RWPE2 (cell line): ENCODE measurements around the gene PAGE3.

ENCODE experiments used
- ATAC-seq: fragments of 200-7000 bp; cut with Tn5 transposase; 3 replicates; pipeline ENCODE4 v1.9.1; 2021; ENCODE audit warnings: low read depth
- DNase-seq: peaks from one replicate; pipeline ENCODE4 v3.0.0-alpha.2; 2020; ENCODE audit warnings: low spot score
- H3K27ac ChIP-seq: fragments of 450-650 bp; 2 replicates; pipeline ENCODE4 v1.5.1; 2017; ENCODE audit warnings: mild to moderate bottlenecking; ENCODE audit not compliant: poor library complexity, severe bottlenecking
- H3K27me3 ChIP-seq: fragments of 250-450 bp; sonication (Bioruptor Pico); 2 replicates; pipeline ENCODE4 v1.5.1; 2021; ENCODE audit warnings: mild to moderate bottlenecking, moderate library complexity; ENCODE audit not compliant: insufficient read depth, poor library complexity, severe bottlenecking
- H3K36me3 ChIP-seq: fragments of 250-450 bp; sonication (Bioruptor Pico); 2 replicates; pipeline ENCODE4 v1.5.1; 2020; ENCODE audit warnings: low read depth, mild to moderate bottlenecking, moderate library complexity
- H3K4me1 ChIP-seq: fragments of 250-450 bp; sonication (Bioruptor Pico); 2 replicates; pipeline ENCODE4 v1.5.1; 2021; ENCODE audit warnings: mild to moderate bottlenecking, moderate library complexity; ENCODE audit not compliant: insufficient read depth, poor library complexity, severe bottlenecking
- H3K4me3 ChIP-seq: fragments of 250-450 bp; sonication (Bioruptor Pico); 2 replicates; pipeline ENCODE4 v1.5.1; 2021; ENCODE audit warnings: mild to moderate bottlenecking, moderate library complexity; ENCODE audit not compliant: severe bottlenecking
- H3K9me3 ChIP-seq: fragments of 250-450 bp; sonication (Bioruptor Pico); 2 replicates; pipeline ENCODE4 v1.5.1; 2021; ENCODE audit warnings: mild to moderate bottlenecking, moderate library complexity; ENCODE audit not compliant: severe bottlenecking
- CTCF ChIP-seq: fragments of 450-650 bp; IDR thresholded peaks from one replicate; pipeline ENCODE4 v1.5.1; 2017; ENCODE audit warnings: mild to moderate bottlenecking, moderate library complexity; ENCODE audit not compliant: poor library complexity, severe bottlenecking

PAGE3 gene

GRCh38 chrX:55264816-55265215 is at the start of gene PAGE3:
TSS of gene PAGE3 (minus strand) at chrX:55264916. CDS start at chrX:55263903, 1,013 bp downstream.
- H3K4me1 ChIP-seq = no peaks in the 10 kb centered on the region
- ATAC-seq (no peak), DNase-seq (no peak)
- no peak within 1 kb of the TSS for H3K27ac ChIP-seq
- H3K36me3 ChIP-seq = no peaks in the 10 kb centered on the region
- no peak for TF ChIP-seq CTCF
- H3K27me3 ChIP-seq = no peaks in the 10 kb centered on the region
- no peaks in the 10 kb centered on the region for H3K9me3 ChIP-seq
- H3K4me3 ChIP-seq = no peak within 1 kb of the TSS

GRCh38 chrX:55312655-55313054 is 47.9 kb upstream of the PAGE3 start:
- Histone ChIP-seq H3K27ac (no peak overlapping the region), H3K27me3 (no peaks in the 10 kb centered on the region), H3K9me3 (no peaks in the 10 kb centered on the region), H3K4me1 (no peaks in the 10 kb centered on the region), H3K4me3 (no peak overlapping the region), H3K36me3 (no peaks in the 10 kb centered on the region)
- DNase-seq = no peak
- ATAC-seq = peak; percentile 58; the same call in 2 of the 3 replicates
- TF ChIP-seq CTCF = no peak

- H3K27ac ChIP-seq = no peak overlapping the region
- ATAC-seq (no peak), DNase-seq (no peak)
- no peaks in the 10 kb centered on the region for H3K36me3 ChIP-seq
- no peak for TF ChIP-seq CTCF
- H3K4me1 ChIP-seq = no peaks in the 10 kb centered on the region
- no peaks in the 10 kb centered on the region for H3K27me3 ChIP-seq
- no peak overlapping the region for H3K4me3 ChIP-seq
- H3K9me3 ChIP-seq = no peaks in the 10 kb centered on the region
These were observed 26.2 kb upstream of the PAGE3 start for GRCh38 chrX:55290963-55291362.

- no peak for ATAC-seq
- TF ChIP-seq CTCF = no peak
- Histone ChIP-seq H3K4me3 (no peak overlapping the region), H3K36me3 (no peaks in the 10 kb centered on the region), H3K9me3 (no peaks in the 10 kb centered on the region), H3K27ac (no peak overlapping the region), H3K27me3 (no peaks in the 10 kb centered on the region), H3K4me1 (no peaks in the 10 kb centered on the region)
- no peak for DNase-seq
These were observed 15.1 kb upstream of the PAGE3 start for GRCh38 chrX:55279832-55280231.

GRCh38 chrX:55260806-55261205 is 3.9 kb downstream of the PAGE3 start:
- Histone ChIP-seq H3K4me1 (no peaks in the 10 kb centered on the region), H3K9me3 (no peaks in the 10 kb centered on the region), H3K27me3 (no peaks in the 10 kb centered on the region), H3K4me3 (no peak overlapping the region), H3K36me3 (no peaks in the 10 kb centered on the region), H3K27ac (no peak overlapping the region)
- TF ChIP-seq CTCF = no peak
- DNase-seq (no peak), ATAC-seq (no peak)
